Esophagus muscularis mucosa (tissue), 4 donors: ENCODE data around the gene GOLGA6L9. TPM values are rescaled to one million over a fixed set of nuclear protein-coding genes. Genes with fewer than 3 reads are reported as not detected.
"Not testable (repeated sequence)": the region's sequence is repeated elsewhere in the genome, so short reads cannot be mapped to it uniquely, and the experiment has no call there.

Experiments used
- DNase-seq: peaks from one replicate; pipeline ENCODE4 v3.0.0-alpha.2; 2017; ENCODE audit errors: extremely low spot score
- H3K27ac ChIP-seq, 4 donors: fragments of 200-600 bp; sonication (generic); replicated peaks in 1 of 4; 1 replicate in 3 of 4; 2 replicates in 1 of 4; pipeline ENCODE4 v1.5.1; 2016 to 2019; ENCODE audit warnings: mild to moderate bottlenecking in 1 of 4
- H3K27me3 ChIP-seq, 4 donors: fragments of 200-600 bp; sonication (generic); one replicate each; pipeline versions ENCODE4 v1.5.1 to v1.6.0; 2016 to 2019
- H3K36me3 ChIP-seq, 4 donors: fragments of 200-600 bp; sonication (generic); one replicate each; pipeline ENCODE4 v1.5.1; 2016 to 2019
- H3K4me1 ChIP-seq, 4 donors: fragments of 200-600 bp; sonication (generic); one replicate each; pipeline ENCODE4 v1.5.1; 2016 to 2019
- H3K4me3 ChIP-seq, 4 donors: fragments of 200-600 bp; sonication (generic); 1 replicate in 2 of 4; 2 replicates in 2 of 4; pipeline ENCODE4 v1.5.1; 2016 to 2019; ENCODE audit warnings: mild to moderate bottlenecking in 4 of 4, moderate library complexity in 1 of 4
- H3K9me3 ChIP-seq, 4 donors: fragments of 200-600 bp; sonication (generic); 1 replicate in 3 of 4; 2 replicates in 1 of 4; pipeline ENCODE4 v1.5.1; 2016 to 2019
- CTCF ChIP-seq, 3 experiments: fragments of 200-600 bp in 2 of 3; fragments of 450-650 bp in 1 of 3; sonication (generic) in 2 of 3; IDR thresholded peaks; one replicate each; pipeline ENCODE4 v1.5.1; 2017 to 2019; ENCODE audit warnings: antibody characterized with exemption in 3 of 3, mild to moderate bottlenecking in 2 of 3, moderate library complexity in 1 of 3
- EP300 ChIP-seq: sonication (generic); formaldehyde crosslinking; IDR thresholded peaks from one replicate; pipeline ENCODE4 v1.6.1; 2017; ENCODE audit warnings: antibody characterized with exemption
- POLR2A ChIP-seq: fragments of 450-650 bp; IDR thresholded peaks from one replicate; pipeline ENCODE4 v1.6.1; 2017; ENCODE audit warnings: antibody characterized with exemption, moderate library complexity, mild to moderate bottlenecking, low read depth
- POLR2AphosphoS5 ChIP-seq, 2 donors: sonication (generic); formaldehyde crosslinking; IDR thresholded peaks; one replicate each; pipeline ENCODE4 v1.6.1; 2017; ENCODE audit warnings: antibody characterized with exemption in 2 of 2
- WGBS: methylation state at CpG from one replicate; pipeline ENCODE4 v1.1.5; 2018; 5-methylcytosine and 5-hydroxymethylcytosine counted together
- intact Hi-C: fragments of 100-400 bp; cut with DNase I; formaldehyde crosslinking; loops from one replicate; pipeline ENCODE4 v1.15.1; 2023
- total RNA-seq, 4 donors: library from RNA; depleted of rRNA; stranded (reverse); fragments of >200 nt; gene quantifications; one replicate each; pipeline versions ENCODE4 v1.1.0 to v1.2.1, GENCODE V29; 2016

The GOLGA6L9 gene
- total RNA-seq = 1 to 10 TPM; 1.3 to 3.7 (median 1.8) TPM

- intact Hi-C loops, DNase-seq, H3K9me3 ChIP-seq, H3K4me1 ChIP-seq, H3K4me3 ChIP-seq, H3K27me3 ChIP-seq, H3K36me3 ChIP-seq, H3K27ac ChIP-seq: not testable (repeated sequence)
- 87% methylated on average over 5 of the region's 9 CpGs for WGBS
Observed at GRCh38 chr15:82429693-82430092, at the start of gene GOLGA6L9. Gene GOLGA6L9, plus strand, starts transcription at chr15:82429816. Its CDS starts 264 bp downstream, at chr15:82430080.

GRCh38 chr15:82381330-82381955 lies 48.2 kb upstream of the GOLGA6L9 start:
- intact Hi-C loops, H3K9me3 ChIP-seq, H3K27me3 ChIP-seq, DNase-seq, H3K4me1 ChIP-seq, H3K27ac ChIP-seq, H3K4me3 ChIP-seq, H3K36me3 ChIP-seq: not testable (repeated sequence)
- 77% methylated on average over 11 of the region's 11 CpGs for WGBS

GRCh38 chr15:82387209-82387608 lies 42.4 kb upstream of the GOLGA6L9 start:
- H3K4me1 ChIP-seq, DNase-seq, H3K4me3 ChIP-seq, intact Hi-C loops, H3K9me3 ChIP-seq, H3K36me3 ChIP-seq, H3K27ac ChIP-seq, H3K27me3 ChIP-seq: not testable (repeated sequence)

- H3K4me3 ChIP-seq, intact Hi-C loops, DNase-seq, H3K27me3 ChIP-seq, H3K9me3 ChIP-seq, H3K27ac ChIP-seq, H3K4me1 ChIP-seq, H3K36me3 ChIP-seq: not testable (repeated sequence)
- 93% methylated on average over 3 of the region's 3 CpGs for WGBS
Observed at GRCh38 chr15:82390152-82390551, 39.5 kb upstream of the GOLGA6L9 start.

- H3K4me1 ChIP-seq, DNase-seq, H3K9me3 ChIP-seq, intact Hi-C loops, H3K27ac ChIP-seq, H3K4me3 ChIP-seq, H3K27me3 ChIP-seq, H3K36me3 ChIP-seq: not testable (repeated sequence)
- WGBS = 93% methylated on average over 1 of the region's 1 CpG
Observed at GRCh38 chr15:82392077-82392476, 37.5 kb upstream of the GOLGA6L9 start.

GRCh38 chr15:82393671-82394070 lies 35.9 kb upstream of the GOLGA6L9 start:
- TF ChIP-seq POLR2A (no peak), EP300 (no peak), CTCF (IDR thresholded peaks at IDR 0.05) (no peak), POLR2AphosphoS5 (IDR thresholded peaks at IDR 0.05) (no peak)
- H3K36me3 ChIP-seq = no peaks in the 10 kb centered on the region
- no peaks in the 10 kb centered on the region for H3K27me3 ChIP-seq
- no peak for DNase-seq
- peaks cover 0 to 6% (median 0%) of the 10 kb centered on the region in 4 donors for H3K4me1 ChIP-seq
- intact Hi-C loops = no loop called here
- WGBS = 97% methylated on average over 4 of the region's 4 CpGs
- H3K27ac ChIP-seq = no peak overlapping the region
- no peak overlapping the region for H3K4me3 ChIP-seq
- no peaks in the 10 kb centered on the region for H3K9me3 ChIP-seq

GRCh38 chr15:82395788-82396187 lies 33.8 kb upstream of the GOLGA6L9 start:
- WGBS = 66% methylated on average over 3 of the region's 4 CpGs
- DNase-seq = not testable (repeated sequence)

GRCh38 chr15:82397817-82398216 lies 31.8 kb upstream of the GOLGA6L9 start:
- no peaks in the 10 kb centered on the region for H3K27me3 ChIP-seq
- H3K4me1 ChIP-seq = no peaks in the 10 kb centered on the region
- H3K9me3 ChIP-seq = no peaks in the 10 kb centered on the region
- H3K36me3 ChIP-seq = no peaks in the 10 kb centered on the region
- H3K4me3 ChIP-seq = no peak overlapping the region
- no peak overlapping the region for H3K27ac ChIP-seq
- 94% methylated on average over 3 of the region's 3 CpGs for WGBS
- TF ChIP-seq POLR2AphosphoS5 (IDR thresholded peaks at IDR 0.05) (no peak), POLR2A (no peak), CTCF (IDR thresholded peaks at IDR 0.05) (no peak), EP300 (no peak)
- intact Hi-C loops = no loop called here
- DNase-seq = no peak

More at GRCh38 chr15:82395788-82396187, 33.8 kb upstream of the GOLGA6L9 start:
- H3K36me3 ChIP-seq, intact Hi-C loops, H3K4me3 ChIP-seq, H3K27me3 ChIP-seq, H3K9me3 ChIP-seq, H3K27ac ChIP-seq, H3K4me1 ChIP-seq: not testable (repeated sequence)
